Hepatic stellate cell (primary cell): ENCODE data around the gene ILDR1.
"Not testable (repeated sequence)": the region's sequence is repeated elsewhere in the genome, so short reads cannot be mapped to it uniquely, and the experiment has no call there.

ENCODE experiments used
- DNase-seq: peaks from one replicate; pipeline ENCODE4 v3.0.0; 2011; ENCODE audit warnings: low spot score

ILDR1 gene

DNA sequence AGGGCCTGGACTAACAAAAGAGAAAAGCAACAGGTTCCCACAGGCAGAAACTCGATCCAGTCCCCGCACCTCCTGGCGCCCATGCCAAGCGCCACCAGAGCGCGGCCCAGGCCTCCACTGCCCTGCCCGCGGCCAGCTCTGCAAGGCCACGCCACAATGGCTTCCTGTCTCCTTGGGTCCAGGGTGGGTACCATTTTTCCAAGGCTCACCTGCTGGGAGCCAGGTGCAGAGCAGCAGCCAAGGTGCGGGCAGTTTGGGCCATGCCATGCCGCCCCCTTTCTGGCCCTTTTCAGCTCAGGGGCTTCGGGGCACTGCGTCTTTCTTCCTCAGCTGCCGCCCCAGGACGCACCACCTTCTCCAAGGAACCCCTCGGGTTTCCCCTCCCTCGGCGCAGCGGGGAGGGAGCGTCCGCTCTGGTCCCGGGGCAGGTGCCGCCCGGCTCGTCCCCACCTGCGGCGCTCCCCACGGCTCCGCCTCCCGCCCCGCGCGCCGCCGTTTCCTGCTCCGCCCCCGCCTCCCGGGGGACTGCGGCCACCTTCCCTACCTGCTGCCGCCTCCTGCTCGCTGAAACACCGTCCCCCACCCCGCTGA is at the start of gene ILDR1:
ILDR1 (minus strand) TSS at position 437 of the 591 bp plus-strand sequence; CDS start at position 267, 170 bp downstream.
- DNase-seq: no peak

DNA sequence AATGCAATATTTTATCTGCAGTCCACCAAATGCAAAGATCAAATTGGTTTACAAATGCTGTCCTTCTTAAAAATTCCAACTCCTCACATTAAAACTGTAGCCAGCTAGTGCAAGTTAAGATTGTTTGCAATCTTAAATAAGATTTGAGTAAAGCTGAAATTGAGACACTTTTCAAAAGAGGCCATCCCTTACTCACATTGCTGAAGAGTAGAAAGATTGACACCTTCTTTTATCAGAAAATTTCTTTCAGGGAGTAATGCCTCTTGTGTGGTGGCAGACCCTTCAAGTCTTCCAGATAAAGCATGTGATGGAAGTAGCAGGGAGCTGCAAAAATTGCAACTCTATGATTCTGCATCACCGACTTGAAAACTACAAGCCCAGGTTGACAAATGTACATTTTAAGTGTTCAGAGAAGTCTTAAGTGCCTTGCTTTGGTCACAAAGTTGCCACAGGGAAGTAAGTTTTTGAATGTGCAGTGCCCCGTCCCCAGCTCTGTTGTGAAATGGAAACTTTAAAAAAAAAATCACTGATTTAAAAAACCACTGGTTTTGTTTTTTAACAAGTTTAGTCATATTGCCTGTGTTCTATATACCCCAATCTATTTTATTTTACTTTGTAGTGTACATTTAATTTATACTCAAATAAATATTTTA is 45.7 kb upstream of the ILDR1 start:
- no peak for DNase-seq

DNA sequence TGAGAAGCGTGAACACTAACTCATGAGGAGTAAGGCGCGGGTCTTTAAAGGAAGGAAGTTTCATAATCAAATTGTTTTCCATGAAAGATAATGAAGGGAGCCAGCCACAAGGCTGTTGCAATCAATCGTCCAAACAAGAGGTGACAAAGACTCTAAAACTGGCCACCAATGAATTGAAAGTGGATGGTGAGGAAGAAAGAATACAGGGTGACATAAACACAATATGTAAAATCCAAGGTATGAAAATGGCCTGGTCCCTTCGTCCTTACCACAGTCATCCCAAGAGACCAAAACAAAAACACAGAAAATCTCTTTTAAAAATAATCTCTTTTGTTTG is 45.1 kb upstream of the ILDR1 start:
- no peak for DNase-seq

DNA sequence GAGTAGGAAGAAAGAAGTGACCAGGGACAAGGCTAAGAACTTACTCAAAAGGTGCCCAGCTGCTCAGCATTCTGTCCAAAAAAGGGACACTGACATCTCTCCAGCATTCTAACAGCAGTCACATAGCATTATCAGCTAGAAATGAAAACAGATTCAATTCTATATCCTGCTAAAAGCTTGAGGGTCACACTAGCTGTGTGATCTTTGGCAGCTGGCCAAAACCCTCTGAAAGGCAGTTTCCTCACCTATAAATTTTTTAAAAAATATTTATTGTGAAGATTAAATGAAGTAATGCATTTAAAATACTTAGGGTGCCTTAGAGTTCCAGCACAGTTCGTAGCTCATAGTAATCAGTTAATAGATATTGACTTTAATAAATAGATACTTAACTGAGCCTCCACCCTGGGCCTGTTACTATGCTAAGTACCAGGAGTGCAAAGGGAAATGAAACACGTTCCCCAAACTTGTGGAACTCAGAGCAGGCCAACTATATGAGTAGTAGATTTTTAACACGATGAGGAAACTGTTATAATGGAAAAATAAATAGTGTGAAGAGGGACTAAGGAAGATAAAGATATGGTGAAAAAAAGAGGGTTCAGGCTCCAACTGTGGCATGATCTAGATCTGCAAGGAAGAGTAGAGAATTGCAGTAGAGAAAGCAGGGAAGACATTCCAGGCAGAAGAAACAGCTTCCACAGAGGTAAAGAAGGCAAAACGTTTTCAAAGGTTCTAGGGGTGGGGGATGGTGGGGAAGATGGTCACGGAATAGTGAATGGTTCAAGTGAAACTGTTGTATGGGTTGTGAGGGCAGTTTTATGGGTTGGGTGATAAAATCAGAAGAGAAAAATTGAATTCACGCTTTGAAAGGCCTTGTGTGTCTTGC is 44.5 kb upstream of the ILDR1 start:
- no peak for DNase-seq

DNA sequence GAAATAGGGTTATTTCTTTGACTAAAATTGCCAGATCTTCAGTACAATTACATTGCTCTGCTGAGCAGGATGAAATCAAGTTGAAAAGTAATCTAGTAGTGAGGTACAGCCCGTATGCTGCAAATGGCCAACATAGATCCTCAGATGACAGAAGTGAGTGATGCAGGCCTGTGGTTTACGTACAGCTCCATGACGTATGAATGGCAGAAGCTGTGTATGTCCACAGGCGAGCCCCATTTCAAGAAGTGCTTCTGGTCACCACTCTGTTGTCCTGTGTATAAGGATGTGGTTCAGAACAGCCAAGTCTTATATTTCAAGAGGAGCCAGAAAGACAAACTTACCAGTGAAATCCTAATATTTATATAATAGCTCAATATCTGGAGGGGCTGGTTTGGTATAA is 42.3 kb upstream of the ILDR1 start:
- no peak for DNase-seq

DNA sequence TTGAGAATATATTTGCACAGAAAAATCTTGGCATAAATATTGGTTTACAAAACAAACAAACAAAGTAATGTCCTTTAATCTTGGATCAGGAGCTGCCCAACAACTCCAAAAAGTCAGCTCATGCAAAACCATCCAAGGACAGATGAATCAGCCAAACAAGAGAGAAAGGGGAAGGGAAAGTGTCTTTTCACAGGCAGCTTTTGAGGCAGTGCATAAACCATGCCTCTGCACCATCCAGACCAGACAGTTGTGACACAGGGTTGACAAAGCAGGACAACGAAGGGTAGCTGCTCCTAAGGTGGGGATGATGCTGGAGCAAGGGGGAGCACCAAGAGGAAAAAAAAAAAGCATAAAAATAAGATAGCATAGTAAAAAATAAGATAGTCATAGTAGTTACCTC is 41.9 kb upstream of the ILDR1 start:
- DNase-seq: no peak

DNA sequence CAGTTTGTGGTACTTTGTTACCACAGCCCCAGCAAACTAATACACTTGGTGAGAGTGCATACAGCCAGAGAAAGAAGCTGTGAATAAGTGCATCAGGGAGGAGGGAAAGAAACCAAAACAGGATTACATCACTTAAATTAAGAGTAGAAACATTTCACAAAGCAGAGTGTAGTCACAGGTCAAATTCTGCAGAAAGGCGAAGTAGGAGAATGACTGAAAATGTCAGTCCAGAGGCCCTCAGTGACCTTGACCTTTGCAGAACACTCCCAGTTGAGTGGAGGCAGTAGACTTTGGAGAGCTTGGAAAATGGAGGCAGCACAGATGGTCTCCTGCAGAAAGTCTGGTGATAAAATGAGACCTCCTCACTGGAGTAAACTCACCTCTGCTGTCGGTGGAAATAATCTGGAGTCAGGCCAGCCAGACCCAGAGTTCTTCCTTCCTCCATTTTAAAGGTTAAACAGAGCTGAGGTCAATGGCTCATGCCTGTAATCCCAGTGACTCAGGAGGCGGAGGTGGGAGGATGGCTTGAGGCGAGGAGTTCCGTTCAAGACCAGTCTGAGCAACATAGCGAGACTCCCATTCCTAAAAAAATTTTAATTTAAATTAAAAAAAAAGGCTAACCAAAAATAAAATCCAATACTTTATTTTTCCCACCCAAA is 38.1 kb upstream of the ILDR1 start:
- DNase-seq: no peak

DNA sequence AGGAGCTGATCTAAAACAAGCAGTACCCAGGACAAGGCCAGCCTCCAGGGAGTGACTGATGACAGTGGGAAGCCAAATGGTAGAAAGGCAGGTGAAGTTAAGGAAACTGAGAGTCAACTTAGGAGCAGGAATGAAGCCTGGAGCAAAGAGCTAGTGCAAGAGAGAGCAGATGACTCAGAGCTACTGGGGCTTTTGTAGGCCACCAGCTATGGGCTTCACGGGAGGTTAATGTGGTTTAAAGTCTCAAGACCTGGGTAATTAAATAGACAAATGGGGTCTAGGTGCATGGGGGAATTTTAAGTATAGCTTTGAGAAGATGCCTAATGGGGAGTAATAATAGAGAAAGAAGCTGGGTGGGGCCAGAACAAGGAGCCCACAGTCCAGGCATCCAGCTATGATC is 36.2 kb upstream of the ILDR1 start:
- DNase-seq: no peak

DNA sequence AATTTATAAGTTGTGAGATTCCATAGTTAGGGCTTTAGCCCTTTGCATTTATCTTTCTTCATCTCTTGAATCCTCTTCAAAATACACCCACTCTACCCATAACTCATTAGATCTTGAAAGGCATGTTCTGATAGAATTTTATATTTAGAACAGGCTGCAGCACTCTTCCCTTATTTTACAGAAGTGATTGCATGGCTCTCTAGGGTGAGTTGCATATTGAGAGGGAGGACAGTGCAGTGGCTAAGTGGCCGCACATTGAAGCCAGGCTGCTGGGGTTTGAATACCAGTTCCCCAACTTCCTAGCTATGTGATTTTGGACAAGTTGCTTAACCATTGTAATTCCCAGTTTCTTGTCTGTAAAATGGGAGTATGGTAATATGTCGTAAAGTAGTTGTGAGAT is 35.6 kb upstream of the ILDR1 start:
- no peak for DNase-seq

DNA sequence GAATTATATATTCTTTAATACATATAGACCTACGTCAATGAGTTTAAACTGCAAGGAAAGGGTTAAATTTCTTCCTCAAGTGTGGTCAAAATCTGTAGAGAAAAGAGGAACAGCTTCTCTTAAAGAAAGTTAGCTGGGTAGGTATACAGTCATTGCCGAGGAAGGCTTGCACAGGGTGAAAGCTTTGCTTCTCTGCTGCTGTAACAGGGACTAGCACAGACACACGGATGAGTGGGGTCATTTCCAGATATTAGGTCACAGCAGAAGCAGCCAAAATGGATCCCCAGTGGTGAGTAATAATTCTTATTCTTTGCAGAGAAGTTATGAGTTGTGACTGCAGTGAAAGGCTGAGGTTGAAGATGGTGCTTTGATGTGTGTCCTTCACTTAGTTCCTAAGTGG is 33.2 kb upstream of the ILDR1 start, which contains the start of gene CD86:
CD86 (plus strand) TSS at position 148 of the 400 bp plus-strand sequence; CDS start at position 276, 128 bp downstream.
- no peak for DNase-seq

DNA sequence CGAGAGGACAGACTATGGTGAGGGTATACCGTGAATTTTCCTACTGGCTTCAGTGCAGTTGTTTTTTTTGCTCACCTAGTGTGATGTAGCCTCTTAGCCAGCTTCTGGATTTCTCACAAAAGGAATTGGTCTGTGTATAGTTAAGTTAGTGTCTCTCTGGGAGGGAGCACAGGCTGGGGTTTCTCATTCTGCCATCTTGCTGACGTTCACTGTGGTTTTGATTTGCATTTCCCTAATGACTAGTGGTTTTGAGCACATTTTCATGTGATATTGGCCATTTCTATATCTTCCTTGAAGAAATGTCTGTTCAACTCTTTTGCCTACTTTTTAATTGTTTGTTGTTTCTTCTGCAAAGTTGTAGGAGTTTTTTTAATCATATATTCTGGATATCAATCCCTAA is 30.9 kb upstream of the ILDR1 start:
- no peak for DNase-seq

DNA sequence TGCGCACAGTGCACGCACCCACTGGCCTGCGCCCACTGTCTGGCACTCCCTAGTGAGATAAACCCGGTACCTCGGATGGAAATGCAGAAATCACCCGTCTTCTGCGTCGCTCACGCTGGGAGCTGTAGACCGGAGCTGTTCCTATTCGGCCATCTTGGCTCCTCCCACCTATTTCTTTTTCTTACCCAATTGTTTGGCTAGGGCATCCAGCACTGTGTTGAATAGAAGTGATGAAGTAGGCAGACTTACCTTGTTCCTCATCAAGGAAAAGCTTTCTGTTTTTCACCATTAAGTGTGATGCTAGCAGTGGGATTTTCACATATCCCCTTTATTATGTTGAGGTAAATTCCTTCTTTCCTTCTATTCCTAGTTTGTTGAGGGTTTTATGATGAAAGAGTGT is 25.7 kb upstream of the ILDR1 start:
- not testable (repeated sequence) for DNase-seq

DNA sequence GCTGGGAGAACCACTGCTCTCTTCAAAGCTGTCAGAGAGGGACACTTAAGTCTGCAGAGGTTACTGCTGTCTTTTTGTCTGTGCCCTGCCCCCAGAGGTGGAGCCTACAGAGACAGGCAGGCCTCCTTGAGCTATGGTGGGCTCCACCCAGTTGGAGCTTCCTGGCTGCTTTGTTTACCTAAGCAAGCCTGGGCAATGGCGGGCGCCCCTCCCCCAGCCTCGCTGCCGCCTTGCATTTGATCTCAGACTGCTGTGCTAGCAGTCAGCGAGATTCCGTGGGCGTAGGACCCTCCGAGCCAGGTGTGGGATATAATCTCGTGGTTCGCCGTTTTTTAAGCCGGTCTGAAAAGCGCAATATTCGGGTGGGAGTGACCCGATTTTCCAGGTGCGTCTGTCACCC is 25.2 kb upstream of the ILDR1 start:
- not testable (repeated sequence) for DNase-seq

DNA sequence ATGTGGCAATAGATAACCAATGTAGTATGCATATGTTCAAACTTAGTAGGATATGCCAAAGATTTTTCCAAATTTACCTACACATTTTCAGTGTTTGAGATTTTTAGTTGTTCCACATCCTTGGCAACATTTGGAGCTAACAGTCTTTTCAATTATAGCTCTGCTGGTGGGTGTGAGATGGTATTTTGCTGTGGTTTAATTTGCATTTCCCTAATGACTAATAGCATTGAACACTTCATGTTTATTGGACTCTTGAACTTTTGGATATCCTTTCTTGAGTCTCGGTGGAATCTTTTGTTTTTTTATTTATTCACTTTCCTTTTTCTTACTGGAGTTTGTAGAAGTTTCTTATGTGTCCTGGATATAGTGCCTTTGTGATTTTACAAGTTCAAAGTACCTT is 11.0 kb upstream of the ILDR1 start:
- DNase-seq: no peak

DNA sequence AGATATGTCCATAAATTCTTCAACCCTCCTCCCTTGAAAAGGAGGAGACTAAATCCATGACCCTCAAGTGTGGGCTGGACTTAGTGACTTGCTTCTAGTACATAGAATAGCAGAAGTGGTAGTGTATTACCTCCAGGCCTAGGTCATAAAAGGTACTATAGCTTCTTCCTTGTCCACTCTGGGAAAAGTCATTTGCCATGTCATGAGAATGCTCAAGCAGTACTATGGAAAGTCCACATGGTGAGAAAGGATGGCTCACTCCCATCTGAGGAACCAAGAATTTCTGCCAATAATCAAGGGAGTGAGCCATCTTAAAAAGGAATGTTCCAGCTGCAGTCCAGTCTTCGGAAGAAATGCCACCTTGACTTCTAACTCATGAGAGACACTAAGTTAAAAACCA is 10.5 kb upstream of the ILDR1 start:
- DNase-seq: no peak

DNA sequence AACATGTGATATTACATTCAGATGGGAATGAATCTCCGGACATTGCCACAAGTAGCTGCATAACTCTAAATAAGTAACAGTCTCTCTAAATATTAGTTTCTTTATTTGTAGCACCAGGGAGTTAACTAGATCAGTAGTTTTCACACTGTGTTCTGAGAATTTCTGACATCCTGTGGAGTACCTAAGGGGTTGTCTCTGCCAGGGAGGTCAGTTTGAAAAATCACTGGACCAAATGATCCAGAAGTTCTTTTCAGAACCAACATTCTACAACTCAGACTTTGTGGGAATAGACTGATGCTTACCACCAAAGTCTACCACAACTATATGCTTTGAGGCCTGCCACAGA is 9.0 kb upstream of the ILDR1 start:
- no peak for DNase-seq

DNA sequence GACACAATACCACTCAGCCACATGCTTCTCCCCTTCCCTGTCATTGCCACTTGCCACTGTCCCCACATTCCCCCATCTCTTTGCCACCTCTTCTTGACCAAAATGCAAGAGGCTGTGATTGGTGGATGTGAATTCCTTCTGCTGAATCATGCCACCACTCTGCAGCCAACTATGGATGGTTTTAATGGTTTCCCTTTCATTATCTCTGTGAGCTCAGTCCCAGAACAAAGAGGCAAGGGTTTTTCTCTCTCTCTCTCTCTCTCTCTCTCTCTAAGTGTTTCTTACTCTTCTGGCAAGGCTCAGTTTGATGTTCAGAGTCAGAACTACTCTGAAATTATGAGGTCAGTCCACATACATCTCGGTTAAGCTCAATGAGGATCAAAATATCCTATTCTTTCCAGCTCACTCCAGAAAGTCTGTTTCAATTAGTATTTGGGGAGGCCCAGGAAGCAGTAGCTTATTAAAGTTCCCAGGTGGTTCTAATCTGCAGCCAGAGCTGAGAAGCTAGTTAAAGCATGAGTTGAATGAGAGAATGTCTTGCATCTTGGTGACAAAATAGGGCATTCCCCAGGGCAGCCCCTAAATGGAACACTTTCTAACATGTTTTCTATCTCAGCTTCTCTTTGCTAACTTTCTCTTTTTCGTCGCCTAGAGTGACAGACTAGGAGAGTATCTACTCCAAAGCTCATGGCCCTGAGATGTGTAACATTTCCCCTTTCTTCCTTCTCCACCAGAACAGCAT is 8.5 kb upstream of the ILDR1 start:
- DNase-seq: no peak

DNA sequence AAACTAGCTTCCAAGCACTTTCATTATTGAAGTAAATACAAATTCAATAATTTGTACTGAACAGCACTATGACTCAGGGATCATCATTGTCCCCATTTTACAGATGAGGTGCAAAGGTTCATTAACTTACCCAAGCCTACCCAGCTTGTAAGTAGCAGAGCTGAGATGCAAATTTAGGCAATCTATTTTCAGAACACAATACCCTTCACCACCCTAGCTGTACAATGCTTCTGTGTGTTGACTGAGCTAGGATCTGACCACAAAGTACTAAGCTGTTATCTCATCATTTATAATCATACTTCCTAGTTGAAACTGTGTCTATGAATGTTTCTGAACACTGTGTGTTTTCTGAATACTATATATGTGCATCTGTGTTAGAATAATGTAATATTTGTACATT is 3.2 kb upstream of the ILDR1 start:
- DNase-seq: no peak

DNA sequence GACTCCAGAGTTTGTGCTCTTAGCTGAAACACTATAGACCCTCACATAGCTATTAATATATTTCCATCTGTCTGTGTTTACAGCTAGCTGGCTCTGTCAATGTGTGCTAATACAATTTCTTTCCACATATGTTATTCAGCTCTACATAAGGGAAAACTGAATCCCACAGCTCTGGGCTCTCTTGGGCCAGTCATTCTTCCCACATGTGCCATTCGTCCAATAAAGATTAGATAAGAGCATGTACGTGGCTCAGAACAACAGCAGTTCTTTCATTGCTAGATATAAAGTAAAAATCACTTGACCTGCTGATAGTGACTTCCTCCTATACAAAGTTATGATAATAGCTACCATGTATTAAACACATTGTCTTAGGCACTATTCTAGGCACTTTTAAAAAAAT is 2.8 kb upstream of the ILDR1 start:
- no peak for DNase-seq

DNA sequence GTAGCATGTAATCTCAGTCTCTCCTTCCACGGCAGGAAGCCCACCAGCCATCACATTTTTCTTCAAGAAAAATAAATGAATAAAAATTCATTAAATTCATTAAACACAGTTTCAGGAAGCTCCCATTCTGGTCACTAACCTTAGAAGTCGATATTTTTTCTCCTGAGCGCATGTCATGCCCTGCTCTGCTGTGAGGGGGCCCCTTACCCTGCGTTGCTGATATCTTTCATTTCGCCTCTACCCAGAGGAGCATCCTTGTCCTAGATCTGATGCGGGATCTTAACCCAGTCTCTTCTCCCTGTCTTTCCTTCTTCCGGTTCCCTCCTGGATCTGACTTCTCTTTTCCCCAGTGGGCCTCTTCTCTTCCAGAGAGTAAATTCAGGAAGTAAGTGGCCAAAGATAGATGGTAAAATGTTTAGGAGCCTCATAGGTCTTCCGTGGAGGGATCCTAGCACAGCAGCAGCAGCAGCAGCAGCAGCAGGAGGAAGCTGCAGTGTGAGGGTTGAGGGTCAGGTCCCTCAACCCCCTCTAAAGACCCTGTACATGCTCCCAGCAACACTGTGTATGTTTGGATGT is 1.4 kb upstream of the ILDR1 start:
- no peak for DNase-seq

DNA sequence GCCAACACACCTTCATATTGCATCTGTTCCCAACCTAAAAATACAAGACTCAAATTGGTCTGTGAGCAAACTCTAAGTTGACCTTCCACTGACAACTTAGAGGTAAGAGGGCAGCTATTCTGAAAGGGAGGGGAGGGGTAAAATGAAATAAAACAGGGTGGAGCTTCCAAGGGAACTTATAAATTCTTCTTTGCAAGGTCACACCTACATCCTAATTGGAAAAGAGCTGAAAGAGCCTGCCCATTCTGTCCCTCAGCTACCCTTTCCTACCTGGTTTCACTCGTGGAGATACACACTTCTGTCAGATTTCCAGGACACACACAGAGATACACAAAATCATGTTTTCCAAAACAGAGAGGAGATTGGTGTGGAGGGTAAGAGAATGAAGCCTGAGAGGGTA is 1.0 kb downstream of the ILDR1 start:
- no peak for DNase-seq

DNA sequence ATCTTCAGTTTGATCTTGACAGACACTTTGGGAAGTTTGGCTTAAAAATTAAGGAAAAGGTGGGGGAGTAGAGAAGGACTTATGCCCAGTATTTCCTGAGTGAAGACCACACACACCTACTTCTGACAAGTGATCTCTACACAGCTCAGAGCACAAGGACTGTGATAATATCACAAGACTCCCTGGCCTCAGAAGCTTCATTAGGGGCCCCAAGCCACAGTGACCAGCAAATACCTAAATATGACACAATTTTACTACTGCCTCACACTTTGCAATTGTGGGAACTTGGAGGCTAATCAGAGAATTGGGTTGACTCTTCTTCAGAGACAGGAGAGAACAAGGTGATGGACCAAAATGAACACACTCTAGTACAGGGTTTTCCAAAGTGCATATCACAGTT is 2.6 kb downstream of the ILDR1 start:
- no peak for DNase-seq
